Coronary artery (tissue), 2 donors: ENCODE data around the gene ALDH3B2.

ENCODE experiments used
- DNase-seq: peaks from one replicate; pipeline ENCODE4 v3.0.0-alpha.2; 2017; ENCODE audit warnings: low spot score
- H3K27ac ChIP-seq, 2 donors: fragments of 200-600 bp; sonication (generic); one replicate each; pipeline ENCODE4 v1.5.1; 2016 to 2019
- H3K4me3 ChIP-seq: fragments of 200-600 bp; sonication (generic); 2 replicates; pipeline ENCODE4 v1.5.1; 2016; ENCODE audit warnings: mild to moderate bottlenecking, moderate library complexity
- TF ChIP-seq, protein P1 (sequence below): fragments of 200-600 bp; sonication (generic); IDR thresholded peaks from one replicate; pipeline ENCODE4 v1.5.1; 2019; ENCODE audit warnings: antibody characterized with exemption

Gene ALDH3B2

DNA sequence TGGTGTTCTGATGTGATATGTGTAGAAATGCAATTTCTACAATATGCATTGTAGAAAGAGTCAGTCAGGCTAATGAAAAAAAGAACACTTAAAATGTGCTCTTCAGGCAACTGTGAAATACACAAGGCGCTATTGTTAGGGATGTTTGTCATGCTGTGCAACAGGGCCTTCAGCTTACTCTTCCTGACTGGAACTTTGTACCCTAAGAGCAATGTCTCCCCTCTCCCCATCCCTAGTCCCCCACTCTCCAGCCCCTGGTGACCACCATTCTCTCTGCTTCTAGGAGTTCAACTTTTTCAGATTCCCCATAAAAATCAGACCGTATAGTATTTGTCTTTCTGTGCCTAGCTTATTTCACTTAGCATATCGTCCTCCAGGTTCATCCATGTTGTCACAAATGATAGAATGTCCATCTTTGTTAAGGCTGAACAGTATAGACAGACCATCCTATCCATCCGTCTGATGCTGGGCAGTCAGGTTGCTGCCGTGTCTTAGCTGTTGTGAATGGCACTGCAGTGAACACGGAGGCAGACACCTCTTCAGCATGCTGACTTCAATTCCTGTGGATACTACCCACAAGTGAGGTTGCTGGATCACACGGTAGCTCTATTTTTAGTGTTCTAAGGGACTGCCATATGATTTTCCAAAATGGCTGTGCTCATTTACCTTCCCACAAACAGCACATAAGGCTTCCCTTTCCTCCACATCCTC, 57.0 kb downstream of the ALDH3B2 start:
- TF ChIP-seq, protein P1, sequence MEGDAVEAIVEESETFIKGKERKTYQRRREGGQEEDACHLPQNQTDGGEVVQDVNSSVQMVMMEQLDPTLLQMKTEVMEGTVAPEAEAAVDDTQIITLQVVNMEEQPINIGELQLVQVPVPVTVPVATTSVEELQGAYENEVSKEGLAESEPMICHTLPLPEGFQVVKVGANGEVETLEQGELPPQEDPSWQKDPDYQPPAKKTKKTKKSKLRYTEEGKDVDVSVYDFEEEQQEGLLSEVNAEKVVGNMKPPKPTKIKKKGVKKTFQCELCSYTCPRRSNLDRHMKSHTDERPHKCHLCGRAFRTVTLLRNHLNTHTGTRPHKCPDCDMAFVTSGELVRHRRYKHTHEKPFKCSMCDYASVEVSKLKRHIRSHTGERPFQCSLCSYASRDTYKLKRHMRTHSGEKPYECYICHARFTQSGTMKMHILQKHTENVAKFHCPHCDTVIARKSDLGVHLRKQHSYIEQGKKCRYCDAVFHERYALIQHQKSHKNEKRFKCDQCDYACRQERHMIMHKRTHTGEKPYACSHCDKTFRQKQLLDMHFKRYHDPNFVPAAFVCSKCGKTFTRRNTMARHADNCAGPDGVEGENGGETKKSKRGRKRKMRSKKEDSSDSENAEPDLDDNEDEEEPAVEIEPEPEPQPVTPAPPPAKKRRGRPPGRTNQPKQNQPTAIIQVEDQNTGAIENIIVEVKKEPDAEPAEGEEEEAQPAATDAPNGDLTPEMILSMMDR: no peak
- Histone ChIP-seq H3K4me3 (no peak overlapping the region), H3K27ac (no peak overlapping the region)
- DNase-seq: no peak

DNA sequence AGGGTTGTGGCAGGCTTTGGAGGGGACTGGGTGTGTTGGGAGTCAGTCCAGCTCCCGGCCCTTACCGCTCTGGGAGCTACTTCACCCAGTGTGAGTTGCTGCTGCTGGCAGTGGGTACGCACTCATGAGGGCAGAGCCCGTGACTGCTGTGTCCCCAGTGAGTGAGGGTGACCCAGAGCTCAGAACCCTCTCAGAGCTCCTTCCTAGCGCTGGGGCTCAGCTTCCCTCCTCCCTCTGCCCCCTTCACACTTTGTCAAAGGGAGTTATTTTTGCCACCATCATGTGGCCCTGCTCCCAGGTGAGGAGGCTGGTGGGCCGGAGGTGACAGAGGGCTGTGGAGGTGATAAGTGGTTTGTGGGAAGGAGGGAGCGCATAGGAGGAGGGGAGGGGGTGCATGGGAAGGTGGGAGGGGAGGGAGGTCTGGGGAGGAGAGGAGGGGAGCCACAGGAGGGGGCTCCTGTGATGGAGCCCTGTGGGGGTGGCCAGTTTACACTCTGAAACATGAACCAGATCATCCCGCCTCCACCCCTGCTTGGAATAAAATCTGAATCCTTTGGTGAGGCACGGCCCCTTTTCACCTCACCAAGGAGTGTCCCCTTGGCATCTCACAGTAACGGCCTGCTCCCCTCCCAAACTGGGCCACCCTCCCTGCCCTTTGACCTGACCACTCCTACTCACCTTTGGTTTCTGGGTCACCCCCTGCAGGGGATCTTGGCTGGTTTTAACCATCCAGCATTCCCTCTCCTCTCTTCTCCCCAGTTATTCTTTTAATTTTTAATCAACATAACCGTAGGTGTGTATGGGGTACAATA, 57.8 kb downstream of the ALDH3B2 start:
- no peak for DNase-seq
- TF ChIP-seq, protein P1: no peak
- H3K27ac ChIP-seq: no peak overlapping the region
- H3K4me3 ChIP-seq: no peak overlapping the region

DNA sequence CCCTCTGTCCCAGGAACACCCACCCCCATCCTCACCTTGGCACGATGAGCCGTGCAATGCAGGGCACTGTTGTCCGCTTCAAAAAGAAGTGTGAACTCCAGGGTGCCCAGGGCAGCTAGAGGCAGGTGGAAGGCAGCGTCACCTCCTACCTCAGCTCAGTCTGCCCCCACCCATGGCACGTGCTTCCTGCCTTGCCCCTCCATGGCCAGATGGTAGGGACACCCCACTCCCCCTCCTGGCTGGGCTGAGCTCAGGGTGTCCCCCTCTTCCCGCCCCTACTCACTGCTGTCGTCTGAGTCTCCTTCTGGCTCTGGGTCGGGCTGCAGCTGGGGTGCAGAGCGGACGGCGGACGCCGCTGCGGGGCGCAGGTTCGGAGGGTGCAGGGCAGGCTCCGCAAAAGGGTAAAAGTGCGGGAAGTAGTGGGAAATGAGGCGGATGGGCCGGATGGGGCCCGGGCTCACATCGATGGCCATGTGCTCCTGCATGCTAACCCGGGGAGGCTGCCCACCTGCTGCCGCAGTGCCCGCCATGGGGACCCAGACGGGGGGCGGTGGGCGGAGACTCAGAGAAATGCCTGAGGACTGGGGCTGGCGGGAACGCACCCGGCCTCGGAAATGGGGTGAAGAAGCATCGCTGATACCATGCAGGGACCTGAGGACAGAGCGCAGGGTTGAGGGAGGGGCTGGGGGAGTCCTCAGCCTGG, 58.5 kb downstream of the ALDH3B2 start:
- Histone ChIP-seq H3K27ac (no peak overlapping the region), H3K4me3 (no peak overlapping the region)
- TF ChIP-seq, protein P1: no peak
- peak; percentile 69 for DNase-seq

DNA sequence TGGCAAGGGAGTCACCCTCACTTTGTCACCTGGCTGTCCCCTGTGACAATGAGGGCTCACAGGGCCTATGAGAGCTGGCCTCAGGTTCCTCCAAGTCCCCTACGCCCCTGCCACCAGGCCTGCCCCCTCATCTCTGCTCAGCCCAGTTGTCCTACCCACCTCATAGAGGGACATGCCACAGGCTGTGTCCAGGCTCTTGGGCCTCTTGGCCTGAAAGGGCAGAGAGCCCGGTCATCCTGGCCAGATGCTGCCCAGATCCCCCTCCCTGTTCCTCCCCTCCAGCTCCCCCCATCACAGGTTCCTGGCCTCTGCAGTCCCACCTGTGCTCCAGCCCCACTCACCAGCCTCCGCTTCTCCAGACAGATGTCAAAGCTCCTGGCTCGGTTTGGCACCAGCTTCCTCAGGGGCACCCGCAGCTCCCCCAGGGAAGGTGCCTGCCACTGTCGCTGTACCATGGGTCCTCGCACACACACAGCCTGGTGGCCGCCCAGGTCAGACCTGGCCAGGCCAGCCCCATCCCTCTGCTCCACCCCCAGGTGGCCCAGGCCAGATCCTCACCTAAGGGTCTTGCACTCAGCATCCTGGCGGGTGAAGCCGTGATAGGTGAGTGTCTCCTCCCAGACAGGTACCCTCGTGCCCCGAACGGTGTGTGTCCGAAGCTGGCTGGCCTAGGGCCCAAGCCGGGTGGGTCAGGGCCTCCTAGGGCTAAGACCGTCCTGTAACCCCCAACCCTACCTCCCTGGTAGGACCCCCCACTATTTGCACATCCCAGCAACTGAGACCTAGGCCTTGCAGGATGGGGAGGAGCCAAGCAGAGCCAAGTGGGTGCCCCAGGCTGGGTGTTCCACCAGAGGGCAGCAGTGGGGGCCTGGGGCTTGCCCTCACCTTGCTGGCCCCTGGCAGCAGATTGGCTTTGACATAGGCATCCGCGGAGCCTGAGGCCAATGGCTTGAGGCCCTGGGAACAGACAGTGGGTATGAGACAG, 59.4 kb downstream of the ALDH3B2 start:
- H3K4me3 ChIP-seq: peak overlapping the region; percentile 71
- peak overlapping the region in 1 of 2 donors; percentile 70 for H3K27ac ChIP-seq
- TF ChIP-seq, protein P1: no peak

DNA sequence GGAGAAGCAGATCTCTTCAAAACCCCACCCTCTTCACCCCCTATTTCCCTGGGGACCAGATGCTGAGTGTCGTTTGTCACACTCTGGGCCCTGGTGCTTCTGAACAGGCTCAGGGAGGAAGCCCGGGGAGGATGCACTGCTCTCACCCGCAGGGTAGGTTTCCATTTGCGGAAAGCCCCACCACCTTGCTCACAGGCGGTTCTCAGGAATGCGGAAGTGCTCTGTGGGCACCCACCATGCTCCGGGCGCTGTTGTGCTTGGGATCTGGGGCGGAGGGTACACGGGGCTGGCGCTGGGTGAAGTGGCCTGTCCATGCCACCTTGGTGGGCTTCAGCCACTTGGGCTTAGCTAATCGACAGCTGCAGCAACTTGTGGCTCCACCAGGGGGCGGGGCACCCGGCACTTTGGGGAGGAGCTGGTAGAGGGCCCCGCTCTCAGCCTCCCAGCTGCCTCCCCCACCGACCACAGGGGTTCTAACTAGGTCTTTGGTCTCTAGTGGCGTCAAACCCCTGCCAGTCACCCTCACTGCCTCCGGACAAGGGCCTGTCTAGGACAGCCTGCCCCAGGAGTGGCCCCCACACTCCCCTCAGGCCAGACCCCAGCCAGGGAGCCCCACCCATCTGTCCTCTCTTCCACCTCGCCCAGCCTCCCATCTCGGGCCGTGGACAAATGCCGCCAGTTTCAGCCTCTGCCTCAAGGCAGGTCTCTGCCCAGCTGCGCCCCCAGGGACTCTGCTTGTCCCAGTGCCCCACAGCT, 60.3 kb downstream of the ALDH3B2 start:
- H3K4me3 ChIP-seq: peak overlapping the region; percentile 71
- peak; percentile 77 for DNase-seq
- H3K27ac ChIP-seq: peak overlapping the region in 1 of 2 donors; percentile 70
- TF ChIP-seq, protein P1: no peak

More for the DNA sequence above, 59.4 kb downstream of the ALDH3B2 start:
- DNase-seq: peak; percentile 69
